Liver (tissue), 9 donors: ENCODE data around the gene SLC27A6. TPM values are rescaled to one million over a fixed set of nuclear protein-coding genes. Genes with fewer than 3 reads are reported as not detected.

ENCODE experiments used
- DNase-seq: peaks from one replicate; pipeline ENCODE4 v3.0.0-alpha.2; 2017; ENCODE audit warnings: low spot score
- H3K27ac ChIP-seq, 2 donors: one replicate each; pipeline ENCODE4 v1.7.0; 2013; ENCODE audit warnings: inconsistent platforms in 2 of 2, low read length in 2 of 2, control low read depth in 1 of 2, low read depth in 1 of 2, mild to moderate bottlenecking in 1 of 2
- H3K27me3 ChIP-seq, 4 donors: one replicate each; pipeline versions ENCODE4 v1.6.1 to v1.7.0; 2013; ENCODE audit warnings: low read length in 3 of 4, inconsistent platforms in 1 of 4, mild to moderate bottlenecking in 1 of 4, moderate library complexity in 1 of 4; ENCODE audit not compliant: control insufficient read depth in 4 of 4, insufficient read depth in 4 of 4
- H3K36me3 ChIP-seq, 4 donors: one replicate each; pipeline versions ENCODE4 v1.6.1 to v1.7.0; 2013; ENCODE audit warnings: low read length in 3 of 4, mild to moderate bottlenecking in 3 of 4, low read depth in 1 of 4, moderate library complexity in 1 of 4; ENCODE audit not compliant: control insufficient read depth in 4 of 4, insufficient read depth in 3 of 4
- H3K4me1 ChIP-seq, 4 donors: one replicate each; pipeline versions ENCODE4 v1.6.1 to v1.7.0; 2013; ENCODE audit warnings: low read length in 3 of 4, mild to moderate bottlenecking in 3 of 4, moderate library complexity in 1 of 4; ENCODE audit not compliant: control insufficient read depth in 4 of 4, insufficient read depth in 4 of 4
- H3K4me3 ChIP-seq, 3 donors: one replicate each; pipeline versions ENCODE4 v1.6.1 to v1.7.0; 2013; ENCODE audit warnings: low read length in 3 of 3, control low read depth in 1 of 3, low read depth in 1 of 3, mild to moderate bottlenecking in 1 of 3
- H3K9ac ChIP-seq, 2 donors: one replicate each; pipeline ENCODE4 v1.7.0; 2013; ENCODE audit warnings: low read length in 2 of 2, mild to moderate bottlenecking in 2 of 2, moderate library complexity in 2 of 2, control low read depth in 1 of 2, low read depth in 1 of 2
- H3K9me3 ChIP-seq, 4 donors: one replicate each; pipeline versions ENCODE4 v1.6.1 to v1.7.0; 2013; ENCODE audit warnings: low read length in 3 of 4; ENCODE audit not compliant: control insufficient read depth in 4 of 4
- EGR1 ChIP-seq, 2 donors: IDR thresholded peaks; 2 replicates each; pipeline ENCODE4 v1.6.1; 2016 to 2018; ENCODE audit warnings: antibody characterized with exemption in 2 of 2, low read depth in 2 of 2
- FOXA2 ChIP-seq: IDR thresholded peaks from 2 replicates; pipeline ENCODE4 v1.6.1; 2016; ENCODE audit warnings: antibody characterized with exemption
- GABPA ChIP-seq, 2 donors: IDR thresholded peaks in 1 of 2; conservative IDR thresholded peaks in 1 of 2; 2 replicates each; pipeline ENCODE4 v1.6.1; 2016; ENCODE audit warnings: antibody characterized with exemption in 2 of 2, mild to moderate bottlenecking in 1 of 2, moderate library complexity in 1 of 2
- HNF4A ChIP-seq, 2 donors: conservative IDR thresholded peaks; 2 replicates each; pipeline ENCODE4 v1.6.1; 2016; ENCODE audit warnings: antibody characterized with exemption in 2 of 2, mild to moderate bottlenecking in 2 of 2
- HNF4G ChIP-seq: IDR thresholded peaks from 2 replicates; pipeline ENCODE4 v1.6.1; 2016; ENCODE audit warnings: antibody characterized with exemption
- JUND ChIP-seq, 2 donors: IDR thresholded peaks; 2 replicates each; pipeline ENCODE4 v1.6.1; 2016; ENCODE audit warnings: antibody characterized with exemption in 2 of 2
- NR2F2 ChIP-seq: IDR thresholded peaks from 2 replicates; pipeline ENCODE4 v1.6.1; 2016; ENCODE audit warnings: antibody characterized with exemption
- RXRA ChIP-seq, 2 donors: IDR thresholded peaks; 2 replicates each; pipeline ENCODE4 v1.6.1; 2017 to 2018; ENCODE audit warnings: antibody characterized with exemption in 2 of 2, mild to moderate bottlenecking in 1 of 2
- SP1 ChIP-seq: IDR thresholded peaks from 2 replicates; pipeline ENCODE4 v1.6.1; 2018; ENCODE audit warnings: antibody characterized with exemption, mild to moderate bottlenecking
- WGBS: extraction: QIAGEN DNeasy Blood & Tissue Kit; methylation state at CpG from one replicate; pipeline ENCODE4 v1.1.7; 2013; 5-methylcytosine and 5-hydroxymethylcytosine counted together
- polyA plus RNA-seq, 2 donors: library from polyadenylated mRNA; stranded (reverse) in 1 of 2; unstranded in 1 of 2; fragments of 200-250 nt in 1 of 2; fragments of >200 nt in 1 of 2; fragmentation: Nextera tagmentation in 1 of 2; extraction: Ambion mirVana in 1 of 2; gene quantifications; one replicate each; pipeline versions ENCODE4 v1.2.1 to v1.2.3, GENCODE V29; 2013 to 2015
- total RNA-seq, 2 donors: library from RNA; depleted of rRNA; stranded (reverse); fragments of >200 nt; gene quantifications; one replicate each; pipeline ENCODE4 v1.2.3, GENCODE V29; 2014
- TF ChIP-seq, protein P1 (sequence below): IDR thresholded peaks from 2 replicates; pipeline ENCODE4 v1.6.1; 2016; ENCODE audit warnings: antibody characterized with exemption, mild to moderate bottlenecking
- TF ChIP-seq, protein P2 (sequence below): IDR thresholded peaks from 2 replicates; pipeline ENCODE4 v1.6.1; 2016; ENCODE audit warnings: antibody characterized with exemption
- donor health status: healthy.
- donor health status: healthy.
- donor health status: healthy.
- donor health status: healthy.
- donor health status: healthy.

Gene SLC27A6
- total and polyA plus RNA-seq, 4 donors, result 0.05 TPM; not detected in 3

GRCh38 chr5:129043894-129044293 is 78.6 kb downstream of the SLC27A6 start (continued):
- TF ChIP-seq, protein P1, sequence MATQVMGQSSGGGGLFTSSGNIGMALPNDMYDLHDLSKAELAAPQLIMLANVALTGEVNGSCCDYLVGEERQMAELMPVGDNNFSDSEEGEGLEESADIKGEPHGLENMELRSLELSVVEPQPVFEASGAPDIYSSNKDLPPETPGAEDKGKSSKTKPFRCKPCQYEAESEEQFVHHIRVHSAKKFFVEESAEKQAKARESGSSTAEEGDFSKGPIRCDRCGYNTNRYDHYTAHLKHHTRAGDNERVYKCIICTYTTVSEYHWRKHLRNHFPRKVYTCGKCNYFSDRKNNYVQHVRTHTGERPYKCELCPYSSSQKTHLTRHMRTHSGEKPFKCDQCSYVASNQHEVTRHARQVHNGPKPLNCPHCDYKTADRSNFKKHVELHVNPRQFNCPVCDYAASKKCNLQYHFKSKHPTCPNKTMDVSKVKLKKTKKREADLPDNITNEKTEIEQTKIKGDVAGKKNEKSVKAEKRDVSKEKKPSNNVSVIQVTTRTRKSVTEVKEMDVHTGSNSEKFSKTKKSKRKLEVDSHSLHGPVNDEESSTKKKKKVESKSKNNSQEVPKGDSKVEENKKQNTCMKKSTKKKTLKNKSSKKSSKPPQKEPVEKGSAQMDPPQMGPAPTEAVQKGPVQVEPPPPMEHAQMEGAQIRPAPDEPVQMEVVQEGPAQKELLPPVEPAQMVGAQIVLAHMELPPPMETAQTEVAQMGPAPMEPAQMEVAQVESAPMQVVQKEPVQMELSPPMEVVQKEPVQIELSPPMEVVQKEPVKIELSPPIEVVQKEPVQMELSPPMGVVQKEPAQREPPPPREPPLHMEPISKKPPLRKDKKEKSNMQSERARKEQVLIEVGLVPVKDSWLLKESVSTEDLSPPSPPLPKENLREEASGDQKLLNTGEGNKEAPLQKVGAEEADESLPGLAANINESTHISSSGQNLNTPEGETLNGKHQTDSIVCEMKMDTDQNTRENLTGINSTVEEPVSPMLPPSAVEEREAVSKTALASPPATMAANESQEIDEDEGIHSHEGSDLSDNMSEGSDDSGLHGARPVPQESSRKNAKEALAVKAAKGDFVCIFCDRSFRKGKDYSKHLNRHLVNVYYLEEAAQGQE, result no peak
- no peak for TF ChIP-seq NR2F2

DNA sequence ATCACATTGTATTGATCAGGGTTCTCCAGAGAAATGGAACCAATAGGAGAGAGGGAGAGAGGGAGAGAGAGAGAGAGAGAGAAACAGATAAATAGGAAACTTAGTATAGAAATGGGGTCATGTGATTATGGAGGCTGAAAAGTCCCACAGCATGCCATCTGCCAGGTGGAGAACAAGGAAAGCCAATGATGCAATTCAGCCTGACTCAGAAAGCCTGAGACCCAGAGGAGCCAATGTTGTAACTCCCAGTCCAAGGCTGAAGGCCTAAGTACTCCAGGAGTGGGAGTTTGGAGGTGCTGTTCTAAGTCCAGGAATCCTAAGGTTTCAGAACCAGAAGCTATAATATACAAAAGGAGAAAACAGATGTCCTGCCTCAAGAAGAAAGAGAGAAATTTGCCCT is 80.9 kb downstream of the SLC27A6 start:
- DNase-seq, result no peak
- Histone ChIP-seq H3K4me3 (no peak overlapping the region), H3K9ac (no peak overlapping the region), H3K27me3 (peaks cover 0 to 2% (median 0%) of the 10 kb centered on the region in 4 donors), H3K36me3 (no peaks in the 10 kb centered on the region), H3K27ac (no peak overlapping the region), H3K9me3 (peaks cover 0 to 8% (median 2%) of the 10 kb centered on the region in 4 donors), H3K4me1 (no peaks in the 10 kb centered on the region)
- TF ChIP-seq, protein P2, sequence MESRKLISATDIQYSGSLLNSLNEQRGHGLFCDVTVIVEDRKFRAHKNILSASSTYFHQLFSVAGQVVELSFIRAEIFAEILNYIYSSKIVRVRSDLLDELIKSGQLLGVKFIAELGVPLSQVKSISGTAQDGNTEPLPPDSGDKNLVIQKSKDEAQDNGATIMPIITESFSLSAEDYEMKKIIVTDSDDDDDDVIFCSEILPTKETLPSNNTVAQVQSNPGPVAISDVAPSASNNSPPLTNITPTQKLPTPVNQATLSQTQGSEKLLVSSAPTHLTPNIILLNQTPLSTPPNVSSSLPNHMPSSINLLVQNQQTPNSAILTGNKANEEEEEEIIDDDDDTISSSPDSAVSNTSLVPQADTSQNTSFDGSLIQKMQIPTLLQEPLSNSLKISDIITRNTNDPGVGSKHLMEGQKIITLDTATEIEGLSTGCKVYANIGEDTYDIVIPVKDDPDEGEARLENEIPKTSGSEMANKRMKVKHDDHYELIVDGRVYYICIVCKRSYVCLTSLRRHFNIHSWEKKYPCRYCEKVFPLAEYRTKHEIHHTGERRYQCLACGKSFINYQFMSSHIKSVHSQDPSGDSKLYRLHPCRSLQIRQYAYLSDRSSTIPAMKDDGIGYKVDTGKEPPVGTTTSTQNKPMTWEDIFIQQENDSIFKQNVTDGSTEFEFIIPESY, result no peak
- TF ChIP-seq RXRA (IDR thresholded peaks at IDR 0.05) (no peak), EGR1 (IDR thresholded peaks at IDR 0.05; ENCODE audit: low read depth in 2 of 2) (no peak), GABPA (IDR thresholded peaks at IDR 0.05 in 1 of 2, conservative IDR thresholded peaks at IDR 0.05 in 1 of 2) (no peak), HNF4A (conservative IDR thresholded peaks at IDR 0.05) (no peak), SP1 (no peak), FOXA2 (no peak), JUND (IDR thresholded peaks at IDR 0.05) (no peak)
- TF ChIP-seq, protein P1, result no peak

DNA sequence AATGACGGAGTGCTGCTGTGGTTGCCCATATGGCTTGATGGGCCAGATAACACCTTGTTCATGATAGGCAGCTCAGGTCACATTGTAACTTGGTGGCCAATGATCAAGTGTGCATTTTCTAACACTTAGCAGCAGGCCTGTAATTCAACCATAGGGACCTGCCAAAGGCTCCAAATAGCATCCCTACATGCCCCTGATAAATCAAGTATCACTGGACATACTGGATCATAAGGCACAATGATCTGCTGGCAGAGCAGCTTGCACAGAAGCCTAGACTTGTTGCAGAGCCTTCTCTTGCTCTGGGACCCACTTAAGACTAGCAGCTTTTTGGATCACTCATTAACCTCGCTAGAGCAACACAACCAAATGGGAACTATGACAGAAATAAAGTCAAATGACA is 83.2 kb downstream of the SLC27A6 start:
- no peak for DNase-seq

More for the DNA sequence above, 83.2 kb downstream of the SLC27A6 start:
- TF ChIP-seq HNF4A (conservative IDR thresholded peaks at IDR 0.05), result no peak
- no peak for TF ChIP-seq HNF4G
- Histone ChIP-seq H3K9me3 (peaks cover 0 to 5% (median 2%) of the 10 kb centered on the region in 4 donors), H3K36me3 (no peaks in the 10 kb centered on the region), H3K4me3 (no peak overlapping the region), H3K4me1 (no peaks in the 10 kb centered on the region), H3K9ac (no peak overlapping the region), H3K27ac (no peak overlapping the region), H3K27me3 (no peaks in the 10 kb centered on the region)
- 44% methylated on average over 2 of the region's 2 CpGs for WGBS
